HepG2 (cell line): ENCODE measurements around the gene MSANTD1. TPM values are rescaled to one million over a fixed set of nuclear protein-coding genes. Genes with fewer than 3 reads are reported as not detected.

Experiments
- AKAP8 ChIP-seq: sonication (generic); formaldehyde crosslinking; IDR thresholded peaks from 2 replicates; pipeline ENCODE4 v1.5.1; 2020; ENCODE audit warnings: mild to moderate bottlenecking, missing genetic modification reagents
- GPN1 ChIP-seq: sonication (generic); formaldehyde crosslinking; IDR thresholded peaks from 2 replicates; pipeline ENCODE4 v1.5.1; 2020; ENCODE audit warnings: missing genetic modification reagents, borderline replicate concordance
- ISL2 ChIP-seq: sonication (generic); formaldehyde crosslinking; IDR thresholded peaks from 2 replicates; pipeline ENCODE4 v1.5.0; 2020; ENCODE audit warnings: missing genetic modification reagents
- NFYC ChIP-seq: IDR thresholded peaks from 2 replicates; pipeline ENCODE4 v1.6.1; 2016; ENCODE audit warnings: missing genetic modification reagents, missing compliant biosample characterization
- POLR2A ChIP-seq, 2 experiments: IDR thresholded peaks; 2 replicates each; pipeline ENCODE4 v1.6.1; 2011; ENCODE audit warnings: low read depth in 2 of 2, low read length in 2 of 2, mild to moderate bottlenecking in 1 of 2, moderate library complexity in 1 of 2; ENCODE audit not compliant: insufficient read depth in 1 of 2
- POLR2AphosphoS5 ChIP-seq: IDR thresholded peaks from 2 replicates; pipeline ENCODE4 v1.6.1; 2012; ENCODE audit warnings: low read depth, low read length
- ZBTB3 ChIP-seq: sonication (generic); formaldehyde crosslinking; IDR thresholded peaks from 2 replicates; pipeline ENCODE4 v1.4.0; 2020; ENCODE audit warnings: low read depth, mild to moderate bottlenecking, moderate library complexity, missing genetic modification reagents, borderline replicate concordance
- ZNF160 ChIP-seq: sonication (generic); formaldehyde crosslinking; IDR thresholded peaks from 2 replicates; pipeline ENCODE4 v1.8.0; 2022; ENCODE audit warnings: mild to moderate bottlenecking, inconsistent platforms, missing genetic modification reagents
- ZNF232 ChIP-seq: sonication (generic); formaldehyde crosslinking; IDR thresholded peaks from 2 replicates; pipeline ENCODE4 v1.4.0; 2020; ENCODE audit warnings: missing genetic modification reagents, borderline replicate concordance
- ZNF337 ChIP-seq: sonication (generic); formaldehyde crosslinking; IDR thresholded peaks from 2 replicates; pipeline ENCODE4 v1.5.1; 2020; ENCODE audit warnings: missing genetic modification reagents, low read depth, mild to moderate bottlenecking, borderline replicate concordance
- ZNF343 ChIP-seq: sonication (generic); formaldehyde crosslinking; IDR thresholded peaks from 2 replicates; pipeline ENCODE4 v1.4.0; 2020; ENCODE audit warnings: mild to moderate bottlenecking, missing genetic modification reagents
- ZNF510 ChIP-seq: sonication (generic); formaldehyde crosslinking; IDR thresholded peaks from 2 replicates; pipeline ENCODE4 v1.4.0; 2020; ENCODE audit warnings: low read depth, mild to moderate bottlenecking, missing genetic modification reagents
- ZNF552 ChIP-seq: sonication (generic); formaldehyde crosslinking; IDR thresholded peaks from 2 replicates; pipeline ENCODE4 v1.9.0; 2022; ENCODE audit warnings: missing genetic modification reagents, mild to moderate bottlenecking, borderline replicate concordance
- ZNF737 ChIP-seq: sonication (generic); formaldehyde crosslinking; IDR thresholded peaks from 2 replicates; pipeline ENCODE4 v1.5.0; 2020; ENCODE audit warnings: missing genetic modification reagents, mild to moderate bottlenecking, borderline replicate concordance
- ZNF788 ChIP-seq: sonication (generic); formaldehyde crosslinking; IDR thresholded peaks from 2 replicates; pipeline ENCODE4 v1.5.0; 2020; ENCODE audit warnings: mild to moderate bottlenecking, missing genetic modification reagents, borderline replicate concordance
- polyA plus RNA-seq, 8 experiments: library from polyadenylated mRNA; depleted of rRNA in 3 of 8; stranded (reverse) in 7 of 8; unstranded in 1 of 8; fragments of >200 nt; fragmentation: Illumina TruSeq in 4 of 8; extraction: Trizol in 4 of 8; gene quantifications; 2 replicates each; pipeline versions ENCODE4 v1.2.1 to v1.2.3, GENCODE V29; 2011 to 2016; ENCODE audit warnings: low read depth in 4 of 8, missing spikeins in 1 of 8, mixed read lengths in 1 of 8; ENCODE audit not compliant: insufficient read depth in 1 of 8
- total RNA-seq, 5 experiments: library from RNA; depleted of rRNA; stranded (reverse); fragments of >200 nt; fragmentation: Illumina TruSeq; extraction: Trizol; gene quantifications; 2 replicates each; pipeline ENCODE4 v1.2.3, GENCODE V29; 2016; ENCODE audit warnings: low read depth in 1 of 5
- TF ChIP-seq, protein P1 (sequence below): sonication (generic); formaldehyde crosslinking; IDR thresholded peaks from 2 replicates; pipeline ENCODE4 v1.4.0; 2020; ENCODE audit warnings: mild to moderate bottlenecking, missing genetic modification reagents, borderline replicate concordance
- TF ChIP-seq, protein P2 (sequence below): sonication (generic); formaldehyde crosslinking; IDR thresholded peaks from 2 replicates; pipeline ENCODE4 v1.4.0; 2020; ENCODE audit warnings: missing genetic modification reagents, borderline replicate concordance
- TF ChIP-seq, protein P3 (sequence below): sonication (generic); formaldehyde crosslinking; IDR thresholded peaks from 2 replicates; pipeline ENCODE4 v1.4.0; 2020; ENCODE audit warnings: missing genetic modification reagents, borderline replicate concordance

Gene MSANTD1
- total and polyA plus RNA-seq, 2 of the 13 experiments (the other 11 are each of a cell fraction or from before 2014, with no cell fraction given), result 0.22 to 0.40 TPM

DNA sequence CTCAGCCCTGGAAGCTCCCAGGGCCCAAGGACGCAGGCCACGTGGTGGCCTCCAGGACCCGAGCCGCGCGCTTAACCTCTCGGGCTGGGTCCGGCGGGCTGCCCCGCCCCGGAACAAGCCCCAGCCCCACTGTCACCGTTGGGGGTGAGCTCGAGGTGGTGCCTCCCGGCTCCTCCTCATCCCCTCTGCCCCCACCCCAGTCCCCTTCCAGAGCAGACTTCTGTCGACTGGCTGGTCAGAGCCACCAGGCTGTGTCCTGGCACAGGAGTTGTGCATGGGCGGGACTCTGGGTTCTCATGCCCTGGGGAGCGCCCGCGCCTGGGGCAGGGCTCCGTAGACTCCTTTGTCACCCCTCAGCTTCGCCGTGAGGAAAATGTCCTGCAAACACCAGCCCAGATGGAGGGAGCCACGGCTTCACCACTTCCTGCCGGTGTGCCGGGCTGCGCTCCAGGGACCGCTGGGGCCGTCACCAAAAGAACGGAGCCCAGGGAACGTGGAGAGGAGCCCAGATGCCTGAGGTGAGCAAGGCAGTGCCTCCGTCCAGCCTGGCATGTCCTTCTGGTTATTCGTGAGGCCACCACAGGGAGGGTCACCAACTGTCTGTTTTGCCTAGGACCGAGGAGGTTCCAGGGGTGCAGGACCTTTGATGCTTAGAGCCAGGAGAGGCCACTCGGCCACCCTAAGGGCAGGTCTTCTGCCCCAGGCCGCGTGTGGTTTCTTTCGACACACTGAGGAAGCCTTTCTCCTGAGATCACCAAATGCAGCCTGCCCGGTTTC lies 36.8 kb downstream of the MSANTD1 start (continued):
- TF ChIP-seq, protein P1, sequence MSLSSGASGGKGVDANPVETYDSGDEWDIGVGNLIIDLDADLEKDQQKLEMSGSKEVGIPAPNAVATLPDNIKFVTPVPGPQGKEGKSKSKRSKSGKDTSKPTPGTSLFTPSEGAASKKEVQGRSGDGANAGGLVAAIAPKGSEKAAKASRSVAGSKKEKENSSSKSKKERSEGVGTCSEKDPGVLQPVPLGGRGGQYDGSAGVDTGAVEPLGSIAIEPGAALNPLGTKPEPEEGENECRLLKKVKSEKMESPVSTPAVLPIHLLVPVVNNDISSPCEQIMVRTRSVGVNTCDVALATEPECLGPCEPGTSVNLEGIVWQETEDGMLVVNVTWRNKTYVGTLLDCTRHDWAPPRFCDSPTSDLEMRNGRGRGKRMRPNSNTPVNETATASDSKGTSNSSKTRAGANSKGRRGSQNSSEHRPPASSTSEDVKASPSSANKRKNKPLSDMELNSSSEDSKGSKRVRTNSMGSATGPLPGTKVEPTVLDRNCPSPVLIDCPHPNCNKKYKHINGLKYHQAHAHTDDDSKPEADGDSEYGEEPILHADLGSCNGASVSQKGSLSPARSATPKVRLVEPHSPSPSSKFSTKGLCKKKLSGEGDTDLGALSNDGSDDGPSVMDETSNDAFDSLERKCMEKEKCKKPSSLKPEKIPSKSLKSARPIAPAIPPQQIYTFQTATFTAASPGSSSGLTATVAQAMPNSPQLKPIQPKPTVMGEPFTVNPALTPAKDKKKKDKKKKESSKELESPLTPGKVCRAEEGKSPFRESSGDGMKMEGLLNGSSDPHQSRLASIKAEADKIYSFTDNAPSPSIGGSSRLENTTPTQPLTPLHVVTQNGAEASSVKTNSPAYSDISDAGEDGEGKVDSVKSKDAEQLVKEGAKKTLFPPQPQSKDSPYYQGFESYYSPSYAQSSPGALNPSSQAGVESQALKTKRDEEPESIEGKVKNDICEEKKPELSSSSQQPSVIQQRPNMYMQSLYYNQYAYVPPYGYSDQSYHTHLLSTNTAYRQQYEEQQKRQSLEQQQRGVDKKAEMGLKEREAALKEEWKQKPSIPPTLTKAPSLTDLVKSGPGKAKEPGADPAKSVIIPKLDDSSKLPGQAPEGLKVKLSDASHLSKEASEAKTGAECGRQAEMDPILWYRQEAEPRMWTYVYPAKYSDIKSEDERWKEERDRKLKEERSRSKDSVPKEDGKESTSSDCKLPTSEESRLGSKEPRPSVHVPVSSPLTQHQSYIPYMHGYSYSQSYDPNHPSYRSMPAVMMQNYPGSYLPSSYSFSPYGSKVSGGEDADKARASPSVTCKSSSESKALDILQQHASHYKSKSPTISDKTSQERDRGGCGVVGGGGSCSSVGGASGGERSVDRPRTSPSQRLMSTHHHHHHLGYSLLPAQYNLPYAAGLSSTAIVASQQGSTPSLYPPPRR (CRISPR knock-in tag), result peak; percentile 54; the same call in 1 of the 2 replicates
- TF ChIP-seq ZNF337 (CRISPR knock-in tag) (peak; percentile 28; the same call in 1 of the 2 replicates), POLR2AphosphoS5 (peak; percentile 51), GPN1 (CRISPR knock-in tag) (no peak), ZBTB3 (0 out of 2 replicates have a peak, but pooled peaks have one; percentile 41), ZNF737 (CRISPR knock-in tag) (no peak), AKAP8 (CRISPR knock-in tag) (no peak), NFYC (CRISPR knock-in tag) (no peak), ZNF343 (0 out of 2 replicates have a peak, but pooled peaks have one; percentile 53), POLR2A (IDR thresholded peaks at IDR 0.05; ENCODE audit: insufficient read depth in 1 of 2, low read depth in 2 of 2, low read length in 2 of 2) (peak in 1 of 2 experiments; percentile 47; a peak in 2 of 4 replicates), ZNF788 (CRISPR knock-in tag) (peak; percentile 52; the same call in 1 of the 2 replicates), ZNF552 (CRISPR knock-in tag) (no peak), ZNF510 (CRISPR knock-in tag) (0 out of 2 replicates have a peak, but pooled peaks have one; percentile 44), ISL2 (CRISPR knock-in tag) (no peak), ZNF160 (CRISPR knock-in tag) (peak; percentile 68; the same call in 1 of the 2 replicates), ZNF232 (peak; percentile 16; the same call in 1 of the 2 replicates)
- TF ChIP-seq, protein P2, sequence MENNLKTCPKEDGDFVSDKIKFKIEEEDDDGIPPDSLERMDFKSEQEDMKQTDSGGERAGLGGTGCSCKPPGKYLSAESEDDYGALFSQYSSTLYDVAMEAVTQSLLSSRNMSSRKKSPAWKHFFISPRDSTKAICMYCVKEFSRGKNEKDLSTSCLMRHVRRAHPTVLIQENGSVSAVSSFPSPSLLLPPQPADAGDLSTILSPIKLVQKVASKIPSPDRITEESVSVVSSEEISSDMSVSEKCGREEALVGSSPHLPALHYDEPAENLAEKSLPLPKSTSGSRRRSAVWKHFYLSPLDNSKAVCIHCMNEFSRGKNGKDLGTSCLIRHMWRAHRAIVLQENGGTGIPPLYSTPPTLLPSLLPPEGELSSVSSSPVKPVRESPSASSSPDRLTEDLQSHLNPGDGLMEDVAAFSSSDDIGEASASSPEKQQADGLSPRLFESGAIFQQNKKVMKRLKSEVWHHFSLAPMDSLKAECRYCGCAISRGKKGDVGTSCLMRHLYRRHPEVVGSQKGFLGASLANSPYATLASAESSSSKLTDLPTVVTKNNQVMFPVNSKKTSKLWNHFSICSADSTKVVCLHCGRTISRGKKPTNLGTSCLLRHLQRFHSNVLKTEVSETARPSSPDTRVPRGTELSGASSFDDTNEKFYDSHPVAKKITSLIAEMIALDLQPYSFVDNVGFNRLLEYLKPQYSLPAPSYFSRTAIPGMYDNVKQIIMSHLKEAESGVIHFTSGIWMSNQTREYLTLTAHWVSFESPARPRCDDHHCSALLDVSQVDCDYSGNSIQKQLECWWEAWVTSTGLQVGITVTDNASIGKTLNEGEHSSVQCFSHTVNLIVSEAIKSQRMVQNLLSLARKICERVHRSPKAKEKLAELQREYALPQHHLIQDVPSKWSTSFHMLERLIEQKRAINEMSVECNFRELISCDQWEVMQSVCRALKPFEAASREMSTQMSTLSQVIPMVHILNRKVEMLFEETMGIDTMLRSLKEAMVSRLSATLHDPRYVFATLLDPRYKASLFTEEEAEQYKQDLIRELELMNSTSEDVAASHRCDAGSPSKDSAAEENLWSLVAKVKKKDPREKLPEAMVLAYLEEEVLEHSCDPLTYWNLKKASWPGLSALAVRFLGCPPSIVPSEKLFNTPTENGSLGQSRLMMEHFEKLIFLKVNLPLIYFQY (CRISPR knock-in tag), result peak; percentile 86; the same call in 1 of the 2 replicates
- TF ChIP-seq, protein P3, sequence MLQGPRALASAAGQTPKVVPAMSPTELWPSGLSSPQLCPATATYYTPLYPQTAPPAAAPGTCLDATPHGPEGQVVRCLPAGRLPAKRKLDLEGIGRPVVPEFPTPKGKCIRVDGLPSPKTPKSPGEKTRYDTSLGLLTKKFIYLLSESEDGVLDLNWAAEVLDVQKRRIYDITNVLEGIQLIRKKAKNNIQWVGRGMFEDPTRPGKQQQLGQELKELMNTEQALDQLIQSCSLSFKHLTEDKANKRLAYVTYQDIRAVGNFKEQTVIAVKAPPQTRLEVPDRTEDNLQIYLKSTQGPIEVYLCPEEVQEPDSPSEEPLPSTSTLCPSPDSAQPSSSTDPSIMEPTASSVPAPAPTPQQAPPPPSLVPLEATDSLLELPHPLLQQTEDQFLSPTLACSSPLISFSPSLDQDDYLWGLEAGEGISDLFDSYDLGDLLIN (CRISPR knock-in tag), result peak; percentile 16; the same call in 1 of the 2 replicates
